Activated CD4-positive, alpha-beta T cell treated with anti-CD3 and anti-CD28 coated beads, Interleukin-2, amount 10 ng/mL, durations not matched to agents 24 days and 14 days (primary cell): ENCODE data around the gene ANKS3. TPM values are rescaled to one million over a fixed set of nuclear protein-coding genes. Genes with fewer than 3 reads are reported as not detected.

Experiments used
- DNase-seq: peaks from one replicate; pipeline ENCODE4 v3.0.0; 2022
- H3K27ac Mint-ChIP-seq: one replicate; pipeline ENCODE4 v1.8.0; 2022; ENCODE audit warnings: mild to moderate bottlenecking, mixed read lengths
- H3K27me3 Mint-ChIP-seq: one replicate; pipeline ENCODE4 v1.8.0; 2022; ENCODE audit warnings: mixed read lengths
- H3K36me3 Mint-ChIP-seq: one replicate; pipeline ENCODE4 v1.8.0; 2022; ENCODE audit warnings: low read depth, mild to moderate bottlenecking, mixed read lengths
- H3K4me1 Mint-ChIP-seq: one replicate; pipeline ENCODE4 v1.8.0; 2021; ENCODE audit warnings: mixed read lengths
- H3K4me3 Mint-ChIP-seq: one replicate; pipeline ENCODE4 v1.8.0; 2022; ENCODE audit warnings: mild to moderate bottlenecking, moderate library complexity, mixed read lengths
- H3K9me3 Mint-ChIP-seq: one replicate; pipeline ENCODE4 v1.8.0; 2021; ENCODE audit warnings: mixed read lengths
- intact Hi-C: fragments of 100-400 bp; cut with micrococcal nuclease; formaldehyde crosslinking; loops from one replicate; pipeline ENCODE4 v1.15.1; 2023
- total RNA-seq: library from RNA; stranded (reverse); gene quantifications from 2 replicates; pipeline ENCODE4 v1.2.3, GENCODE V29; 2022

ANKS3 gene
- total RNA-seq, 1 donor from 2014 or later, result 21.8 TPM

DNA sequence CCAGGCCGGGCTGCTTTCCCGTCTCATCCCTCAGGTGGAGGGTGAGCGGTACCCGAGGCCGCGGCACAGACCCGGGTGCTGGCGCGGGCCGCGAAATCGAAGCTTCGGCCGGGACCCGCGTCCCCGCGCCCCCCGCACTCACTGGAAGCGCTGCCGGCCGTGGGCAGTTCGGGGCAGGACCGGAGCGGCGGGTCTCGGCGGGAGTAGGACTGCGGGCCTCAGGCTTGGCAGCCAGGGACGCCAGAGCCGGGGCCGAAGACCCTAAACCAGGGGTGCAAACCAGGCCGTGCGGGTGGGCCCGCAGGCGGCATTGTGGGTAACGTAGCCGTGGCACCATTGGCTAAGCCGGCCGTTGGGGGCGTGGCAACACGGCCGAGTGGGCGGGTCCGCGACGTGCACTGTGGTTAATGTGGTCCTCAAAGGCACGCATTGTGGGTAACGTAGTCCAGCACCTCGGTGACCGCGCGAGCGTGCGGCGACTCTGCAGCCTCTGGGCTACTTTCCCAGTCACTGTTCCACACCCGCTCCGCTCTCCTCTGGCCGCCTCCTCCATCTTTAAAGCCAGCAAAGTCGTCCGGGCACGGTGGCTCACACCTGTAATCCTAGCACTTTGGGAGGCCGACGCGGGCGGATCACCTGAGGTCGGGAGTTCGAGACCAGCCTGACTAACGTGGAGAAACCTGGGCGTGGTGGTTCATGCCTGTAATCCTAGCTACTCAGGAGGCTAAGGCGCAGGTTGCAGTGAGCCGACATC lies 33.0 kb upstream of the ANKS3 start, which contains the start of gene ZNF500:
ZNF500 (minus strand) TSS at position 288 of the 754 bp plus-strand sequence. CDS start 1,184 bp downstream, outside the sequence.
- DNase-seq, result peak; percentile 100
- Mint-ChIP-seq H3K36me3 (peaks cover 7% of the 10 kb centered on the region), H3K27me3 (no peaks in the 10 kb centered on the region), H3K9me3 (no peaks in the 10 kb centered on the region), H3K27ac (peak within 1 kb of the TSS; percentile 91), H3K4me3 (peak within 1 kb of the TSS; percentile 96), H3K4me1 (peaks cover 26% of the 10 kb centered on the region)
- intact Hi-C loops, result loop anchor here (1.0 to 10.0 kb wide), 4 partner anchors 33 to 192 kb away; partner anchors contain the start of genes ANKS3, DNAAF8 and SEC14L5

DNA sequence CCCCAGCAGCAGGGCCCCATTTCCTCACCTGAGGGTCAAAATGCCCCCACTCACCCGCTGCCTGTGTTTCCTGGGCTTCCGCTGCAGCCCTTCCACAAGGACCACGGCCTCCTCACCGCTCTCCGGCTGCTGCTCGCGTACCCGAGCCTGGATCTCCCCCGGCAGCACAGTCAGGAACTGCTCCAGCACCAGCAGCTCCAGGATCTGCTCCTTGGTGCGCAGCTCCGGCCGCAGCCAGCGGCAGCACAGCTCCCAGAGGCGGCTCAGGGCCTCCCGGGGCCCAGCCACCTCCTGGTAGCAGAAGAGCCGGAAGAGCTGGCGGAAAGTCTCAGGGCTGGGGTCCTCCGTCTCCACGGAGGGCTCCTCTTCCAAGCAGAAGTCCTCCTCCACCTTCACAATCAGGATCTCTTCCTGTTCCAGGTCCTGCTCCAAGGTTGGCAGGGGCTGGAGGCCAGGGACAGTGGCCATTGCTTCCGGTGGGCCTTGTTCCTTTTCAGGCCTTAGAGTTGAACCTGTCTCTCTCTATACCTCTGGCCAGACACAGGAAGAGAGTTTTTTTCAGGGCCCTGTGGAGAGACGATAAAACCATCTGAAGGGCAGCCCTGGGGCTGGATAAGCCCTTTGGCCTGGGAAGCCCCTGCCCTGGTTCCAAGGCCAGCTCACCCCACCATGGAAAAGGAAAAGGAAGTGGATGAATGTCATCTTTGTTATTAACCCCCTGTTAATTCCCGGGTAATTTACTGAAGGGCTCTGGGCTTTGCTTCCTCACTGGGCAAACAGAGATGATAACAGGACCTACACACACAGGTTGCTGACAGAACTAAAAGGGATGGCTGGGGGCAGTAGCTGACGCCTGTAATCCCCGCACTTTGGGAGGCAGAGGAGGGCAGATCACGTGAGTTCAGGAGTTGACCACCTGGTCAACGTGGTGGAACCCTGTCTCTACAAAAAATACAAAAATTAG lies 31.7 kb upstream of the ANKS3 start:
- H3K4me3 Mint-ChIP-seq, result peak overlapping the region; percentile 90
- intact Hi-C loops, result loop anchor here (2.0 to 10.0 kb wide), 3 partner anchors 101 to 193 kb away; partner anchors contain the start of gene SEC14L5
- no peaks in the 10 kb centered on the region for H3K27me3 Mint-ChIP-seq
- H3K4me1 Mint-ChIP-seq, result peaks cover 26% of the 10 kb centered on the region
- H3K36me3 Mint-ChIP-seq, result peaks cover 11% of the 10 kb centered on the region
- no peaks in the 10 kb centered on the region for H3K9me3 Mint-ChIP-seq
- DNase-seq, result no peak
- peak overlapping the region; percentile 88 for H3K27ac Mint-ChIP-seq

DNA sequence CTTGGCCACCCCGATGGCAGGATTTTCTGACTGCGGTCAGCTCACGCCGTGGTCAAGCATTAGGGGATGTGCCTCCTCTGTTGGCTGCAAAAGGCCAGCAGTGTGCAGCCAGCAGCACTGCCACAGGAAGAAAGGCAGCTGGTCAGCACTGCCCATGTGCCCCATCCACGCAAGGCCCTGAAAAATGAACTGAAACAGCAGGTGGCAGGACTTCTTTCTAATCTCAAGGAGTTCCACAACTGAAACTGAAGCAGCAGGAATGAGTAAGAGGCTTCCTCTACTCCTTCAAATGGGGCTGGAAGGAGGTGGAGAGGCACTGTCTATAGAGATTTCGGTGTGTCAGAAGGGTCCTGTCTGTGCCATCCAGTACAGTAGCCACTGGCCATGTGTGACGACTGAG lies 29.7 kb upstream of the ANKS3 start:
- Mint-ChIP-seq H3K27ac (no peak overlapping the region), H3K9me3 (no peaks in the 10 kb centered on the region), H3K27me3 (no peaks in the 10 kb centered on the region), H3K4me3 (no peak overlapping the region), H3K36me3 (peaks cover 22% of the 10 kb centered on the region), H3K4me1 (peaks cover 27% of the 10 kb centered on the region)
- intact Hi-C loops, result loop anchor here (10.0 kb wide), 1 partner anchor 99 kb away; no protein-coding TSS in a partner anchor
- DNase-seq, result no peak

DNA sequence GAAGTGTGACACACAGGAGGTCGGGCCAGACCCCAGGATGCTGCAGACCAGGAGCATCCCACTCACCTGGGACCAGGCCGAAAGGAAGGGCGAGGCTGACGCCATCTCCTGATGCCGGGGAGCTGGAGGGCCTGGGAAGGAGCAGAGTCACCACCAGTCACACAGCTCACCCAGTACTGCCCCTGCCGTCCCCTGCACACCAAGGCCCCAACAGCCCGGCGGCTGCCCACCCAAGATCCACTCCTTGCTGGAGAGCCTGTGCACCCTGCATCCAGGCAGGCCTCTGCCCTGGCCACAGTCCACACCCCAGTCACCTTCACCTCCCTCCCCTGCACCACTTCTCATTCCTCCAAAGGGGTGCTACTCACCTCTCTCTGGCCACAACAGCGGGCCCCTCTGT lies 28.1 kb upstream of the ANKS3 start:
- Mint-ChIP-seq H3K27me3 (no peaks in the 10 kb centered on the region), H3K4me1 (peaks cover 17% of the 10 kb centered on the region), H3K27ac (no peak overlapping the region), H3K4me3 (no peak overlapping the region), H3K9me3 (no peaks in the 10 kb centered on the region), H3K36me3 (peaks cover 30% of the 10 kb centered on the region)
- DNase-seq, result no peak
- intact Hi-C loops, result loop anchor here (10.0 kb wide), 1 partner anchor 97 kb away; no protein-coding TSS in a partner anchor

DNA sequence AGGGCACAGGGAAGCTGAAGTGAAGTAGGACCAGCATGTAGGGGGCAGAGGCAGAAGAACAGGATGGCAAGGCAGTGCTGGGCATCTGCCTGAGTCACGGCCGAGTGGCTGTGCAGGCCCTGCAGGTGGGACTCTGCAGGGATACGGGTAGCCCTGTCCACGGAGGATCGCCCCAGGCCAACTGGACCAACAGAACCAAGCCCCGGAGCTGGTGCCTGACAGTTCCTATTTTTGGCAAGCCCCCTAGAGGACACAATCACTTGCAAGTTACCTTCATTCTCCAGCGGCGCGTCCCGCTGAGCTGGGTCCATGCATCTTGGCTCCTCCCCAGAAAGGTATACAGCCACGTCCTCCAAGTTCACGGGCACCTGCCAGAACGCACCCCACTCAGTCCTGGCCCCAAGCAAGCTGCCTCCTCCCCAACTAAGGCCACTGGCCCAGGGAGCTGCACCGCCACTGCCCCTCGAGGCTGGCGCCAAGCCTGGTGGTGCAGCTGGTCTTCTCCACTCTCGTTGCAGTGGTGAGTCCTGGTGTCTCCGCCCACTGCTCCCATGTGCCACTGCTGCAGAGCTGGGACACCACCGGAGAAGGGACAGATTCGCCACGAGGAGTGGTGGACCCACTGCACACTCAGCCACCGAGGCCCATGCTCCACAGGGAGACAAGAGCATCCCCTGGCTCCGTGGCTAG lies 26.3 kb upstream of the ANKS3 start:
- DNase-seq, result no peak
- peaks cover 38% of the 10 kb centered on the region for H3K36me3 Mint-ChIP-seq
- intact Hi-C loops, result loop anchor here (10.0 kb wide), 1 partner anchor 96 kb away; no protein-coding TSS in a partner anchor
- no peaks in the 10 kb centered on the region for H3K27me3 Mint-ChIP-seq
- H3K4me3 Mint-ChIP-seq, result no peak overlapping the region
- H3K27ac Mint-ChIP-seq, result no peak overlapping the region
- H3K4me1 Mint-ChIP-seq, result peaks cover 8% of the 10 kb centered on the region
- peaks cover 5% of the 10 kb centered on the region for H3K9me3 Mint-ChIP-seq

DNA sequence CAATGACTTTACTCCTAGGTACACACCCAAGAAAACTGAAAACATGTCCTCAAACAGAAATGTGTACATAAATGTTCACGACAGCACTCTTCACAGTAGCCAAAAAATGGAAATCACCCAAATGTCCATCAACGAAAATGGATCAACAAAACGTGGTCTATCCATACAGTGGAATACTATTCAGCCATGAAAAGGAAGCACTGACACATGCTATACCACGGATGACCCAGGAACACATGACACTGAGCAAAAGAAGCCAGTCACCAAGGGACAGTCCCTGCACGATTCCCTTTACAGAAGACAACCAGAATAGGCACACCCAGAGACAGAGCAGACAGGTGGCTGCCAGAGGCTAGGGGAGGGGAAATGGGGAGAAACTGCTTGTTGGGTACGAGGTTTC lies 21.6 kb upstream of the ANKS3 start:
- peaks cover 3% of the 10 kb centered on the region for H3K4me1 Mint-ChIP-seq

DNA sequence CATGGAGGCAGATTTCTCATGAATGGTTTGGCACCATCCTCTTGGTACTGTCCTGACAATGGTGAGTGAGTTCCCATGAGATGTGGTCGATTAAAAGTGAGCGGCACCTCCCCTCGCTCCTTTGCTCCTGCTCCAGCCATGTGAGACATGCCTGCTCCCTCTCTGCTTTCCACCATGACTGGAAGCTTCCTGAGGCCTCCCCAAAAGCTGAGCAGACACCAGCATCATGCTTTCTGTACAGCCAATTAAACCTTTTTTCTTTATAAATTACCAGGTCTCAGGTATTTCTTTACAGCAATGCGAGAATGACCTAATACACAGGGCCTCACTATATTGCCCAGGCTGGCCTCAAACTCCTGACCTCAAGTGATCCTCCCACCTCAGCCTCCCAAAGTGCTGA lies 20.8 kb upstream of the ANKS3 start:
- peaks cover 5% of the 10 kb centered on the region for H3K9me3 Mint-ChIP-seq
- no peak for DNase-seq
- intact Hi-C loops, result no loop called here
- H3K4me1 Mint-ChIP-seq, result peaks cover under 1% of the 10 kb centered on the region
- no peak overlapping the region for H3K27ac Mint-ChIP-seq
- no peaks in the 10 kb centered on the region for H3K27me3 Mint-ChIP-seq
- no peak overlapping the region for H3K4me3 Mint-ChIP-seq
- peaks cover 44% of the 10 kb centered on the region for H3K36me3 Mint-ChIP-seq

More for the DNA sequence above, 21.6 kb upstream of the ANKS3 start:
- Mint-ChIP-seq H3K27ac (no peak overlapping the region), H3K4me3 (no peak overlapping the region), H3K36me3 (peaks cover 47% of the 10 kb centered on the region), H3K27me3 (no peaks in the 10 kb centered on the region), H3K9me3 (peaks cover 5% of the 10 kb centered on the region)
- intact Hi-C loops, result no loop called here
- DNase-seq, result no peak

DNA sequence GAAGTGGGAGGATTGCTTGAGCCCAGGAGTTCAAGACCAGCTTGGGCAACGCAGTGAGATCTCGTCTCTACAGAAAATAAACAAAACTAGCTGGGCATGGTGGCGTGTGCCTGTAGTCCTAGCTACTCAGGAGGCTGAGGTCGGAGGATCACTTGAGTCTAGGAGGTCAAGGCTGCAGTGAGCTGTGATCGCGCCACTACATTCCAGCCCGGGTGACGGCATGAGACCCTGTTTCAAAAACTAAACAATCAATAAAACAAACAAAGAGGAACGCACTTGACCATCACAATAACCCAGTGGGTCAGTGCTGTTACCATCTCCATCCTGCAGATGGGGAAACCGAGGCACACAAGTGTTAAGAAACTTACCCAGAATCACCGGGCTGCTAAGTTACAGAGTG lies 19.2 kb upstream of the ANKS3 start:
- intact Hi-C loops, result no loop called here
- peaks cover 4% of the 10 kb centered on the region for H3K4me1 Mint-ChIP-seq
- H3K36me3 Mint-ChIP-seq, result peaks cover 31% of the 10 kb centered on the region
- H3K27me3 Mint-ChIP-seq, result no peaks in the 10 kb centered on the region
- H3K27ac Mint-ChIP-seq, result no peak overlapping the region
- DNase-seq, result no peak
- H3K9me3 Mint-ChIP-seq, result peaks cover 5% of the 10 kb centered on the region
- no peak overlapping the region for H3K4me3 Mint-ChIP-seq

DNA sequence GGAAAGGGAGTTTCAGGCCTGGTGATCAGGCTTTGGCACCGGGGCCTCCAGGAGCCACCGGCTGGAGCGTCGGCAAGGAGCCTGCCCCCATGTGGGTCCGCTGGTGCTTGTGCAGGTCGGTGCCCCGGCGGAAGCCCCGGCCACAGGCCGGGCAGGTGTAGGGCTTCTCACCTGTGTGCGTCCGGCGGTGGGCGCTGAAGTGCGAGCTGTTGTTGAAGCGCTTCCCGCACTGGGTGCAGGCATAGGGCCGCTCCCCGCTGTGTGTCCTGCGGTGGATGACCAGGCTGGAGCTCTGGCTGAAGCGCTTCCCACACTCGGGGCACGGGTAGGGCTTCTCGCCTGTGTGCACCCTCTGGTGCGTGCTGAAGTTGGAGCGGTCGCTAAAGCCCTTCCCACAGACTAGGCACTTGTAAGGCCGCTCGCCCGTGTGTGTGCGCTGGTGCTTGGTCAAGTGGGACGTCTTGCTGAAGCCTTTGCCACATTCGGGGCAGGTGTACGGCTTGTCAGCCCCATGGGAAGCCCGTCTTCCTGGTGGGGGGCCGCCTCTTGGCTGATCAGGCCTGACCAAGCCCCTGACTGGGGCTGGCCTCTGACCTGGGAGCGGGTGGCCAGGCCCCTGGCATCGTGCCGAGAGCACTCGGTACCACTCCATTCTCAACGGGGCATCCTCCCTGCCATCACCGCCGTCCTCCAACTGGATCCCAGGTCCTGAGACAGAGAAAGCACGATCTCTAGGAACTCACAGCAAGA lies 18.5 kb upstream of the ANKS3 start:
- intact Hi-C loops, result no loop called here
- Mint-ChIP-seq H3K36me3 (peaks cover 28% of the 10 kb centered on the region), H3K27me3 (no peaks in the 10 kb centered on the region), H3K9me3 (peaks cover 5% of the 10 kb centered on the region), H3K4me1 (peaks cover 8% of the 10 kb centered on the region), H3K4me3 (no peak overlapping the region), H3K27ac (no peak overlapping the region)
- DNase-seq, result no peak

DNA sequence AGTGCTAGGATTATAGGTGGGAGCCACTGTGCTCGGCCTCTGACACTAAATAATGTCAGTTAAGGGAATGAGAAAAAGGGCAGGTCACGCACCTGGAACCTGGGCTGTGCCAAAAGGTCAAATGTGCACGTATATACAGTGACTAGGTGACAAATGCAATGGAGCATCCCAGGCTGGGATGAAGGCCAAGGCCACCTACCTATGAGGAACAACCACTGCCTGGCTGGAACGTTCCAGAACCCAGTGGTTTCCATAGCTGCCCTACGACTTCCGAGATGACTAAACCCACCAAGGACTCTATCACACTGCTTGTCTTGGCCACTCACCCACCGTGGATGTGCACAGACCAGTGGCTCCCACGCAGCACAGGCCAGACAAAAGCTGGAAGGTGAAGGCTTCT lies 16.8 kb upstream of the ANKS3 start:
- no peak for DNase-seq
- intact Hi-C loops, result no loop called here
- peaks cover 5% of the 10 kb centered on the region for H3K9me3 Mint-ChIP-seq
- H3K27me3 Mint-ChIP-seq, result no peaks in the 10 kb centered on the region
- peaks cover 8% of the 10 kb centered on the region for H3K4me1 Mint-ChIP-seq
- H3K27ac Mint-ChIP-seq, result no peak overlapping the region
- no peak overlapping the region for H3K4me3 Mint-ChIP-seq
- peaks cover 22% of the 10 kb centered on the region for H3K36me3 Mint-ChIP-seq

DNA sequence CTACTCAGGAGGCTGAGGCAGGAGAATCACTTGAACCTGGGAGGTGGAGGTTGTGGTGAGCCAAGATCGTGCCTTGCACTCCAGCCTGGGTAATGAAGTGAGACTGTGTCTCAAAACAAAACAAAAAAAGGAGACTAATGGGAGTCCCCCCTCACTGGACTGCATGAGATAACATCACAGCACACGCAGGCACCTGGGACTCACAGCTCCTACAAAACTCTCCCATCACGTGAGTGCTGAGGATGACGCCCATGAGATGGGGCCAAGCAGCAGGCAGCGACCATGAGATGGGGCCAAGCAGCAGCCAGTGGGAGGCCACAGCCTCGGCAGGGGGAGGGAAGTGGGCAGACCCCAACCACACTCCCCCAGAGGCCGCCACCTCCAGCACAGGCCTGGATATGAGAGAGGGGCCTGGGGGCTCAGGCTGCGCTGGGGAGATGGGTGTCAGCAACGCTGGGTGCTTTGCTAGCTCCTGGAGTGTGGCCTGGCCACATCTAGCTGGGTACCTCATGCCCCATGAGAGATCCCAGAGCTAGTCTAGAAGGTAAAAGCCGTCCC lies 15.7 kb upstream of the ANKS3 start:
- DNase-seq, result no peak
- H3K4me1 Mint-ChIP-seq, result peaks cover 8% of the 10 kb centered on the region
- H3K27me3 Mint-ChIP-seq, result no peaks in the 10 kb centered on the region
- intact Hi-C loops, result no loop called here
- no peak overlapping the region for H3K27ac Mint-ChIP-seq
- H3K4me3 Mint-ChIP-seq, result no peak overlapping the region
- peaks cover 11% of the 10 kb centered on the region for H3K36me3 Mint-ChIP-seq
- H3K9me3 Mint-ChIP-seq, result no peaks in the 10 kb centered on the region

DNA sequence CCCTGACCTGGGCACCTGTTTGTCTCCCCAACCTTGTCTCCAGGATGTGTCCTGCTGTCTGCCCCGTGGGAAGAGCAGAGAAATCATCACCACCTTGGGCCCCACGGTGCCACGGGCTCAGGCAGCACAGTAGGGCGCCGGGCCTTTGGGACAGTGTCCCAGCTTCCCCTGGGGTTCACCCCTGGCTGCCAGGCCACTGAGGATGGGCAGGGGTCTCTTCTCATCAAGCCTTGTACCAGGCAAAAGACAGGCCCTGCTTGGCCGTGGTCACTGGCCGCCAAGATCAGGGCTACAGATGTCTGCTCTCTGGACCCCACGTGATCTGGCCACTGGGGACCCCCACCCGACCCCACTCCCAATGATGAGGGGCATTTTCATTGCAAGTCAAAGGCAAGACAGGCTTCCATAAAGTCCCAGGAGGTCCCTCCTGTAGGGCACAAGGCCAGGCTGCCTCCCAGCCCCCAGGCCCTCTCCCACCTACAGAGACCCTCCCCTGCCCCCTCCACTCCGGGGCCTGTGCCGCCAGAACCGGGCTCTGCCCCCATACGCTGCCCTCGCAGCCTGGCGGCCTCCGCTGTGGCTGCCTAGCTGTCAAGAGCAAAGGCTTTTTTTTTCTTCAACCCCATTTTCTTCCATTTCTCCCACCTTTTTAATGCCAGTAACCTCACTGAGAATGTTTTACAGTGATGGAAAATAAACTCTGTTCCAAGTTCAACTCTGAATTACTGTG lies 14.8 kb upstream of the ANKS3 start:
- peak overlapping the region; percentile 58 for H3K27ac Mint-ChIP-seq

More for the DNA sequence above, 14.8 kb upstream of the ANKS3 start:
- peaks cover 8% of the 10 kb centered on the region for H3K4me1 Mint-ChIP-seq
- no peaks in the 10 kb centered on the region for H3K27me3 Mint-ChIP-seq
- H3K36me3 Mint-ChIP-seq, result peaks cover 9% of the 10 kb centered on the region
- no peaks in the 10 kb centered on the region for H3K9me3 Mint-ChIP-seq
- intact Hi-C loops, result no loop called here
- H3K4me3 Mint-ChIP-seq, result no peak overlapping the region
- DNase-seq, result no peak
